VCaP (cell line): ENCODE results near the gene CEP72.
"Not testable (repeated sequence)": the region's sequence is repeated elsewhere in the genome, so short reads cannot be mapped to it uniquely, and the experiment has no call there.

ENCODE experiments used
- H3K27ac ChIP-seq: fragments of 450-650 bp; 2 replicates; pipeline ENCODE4 v1.5.1; 2017
- TF ChIP-seq, protein P1 (sequence below): fragments of 450-650 bp; conservative IDR thresholded peaks from 2 replicates; pipeline ENCODE4 v1.5.1; 2017; ENCODE audit warnings: mild to moderate bottlenecking, moderate library complexity

CEP72 gene

DNA sequence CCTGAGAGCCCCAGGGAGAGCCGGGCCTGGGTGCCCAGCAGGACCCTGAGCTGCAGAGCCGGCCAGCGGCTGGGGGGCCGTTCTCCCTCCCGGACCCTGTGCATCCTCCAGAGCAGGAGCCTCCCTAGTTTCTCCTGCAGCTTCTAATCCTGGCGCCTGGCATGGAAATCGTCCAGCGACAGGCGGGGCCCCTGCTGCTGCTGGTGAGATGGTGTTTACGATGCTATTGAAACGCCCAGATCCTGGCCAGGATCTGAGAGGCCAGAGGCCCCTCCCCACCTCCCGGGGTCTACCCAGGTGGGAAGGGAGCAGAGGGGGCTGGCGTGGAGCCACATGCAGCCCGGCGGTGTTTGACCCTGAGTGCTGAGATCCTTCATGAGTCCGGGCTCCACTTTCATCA is 38.2 kb upstream of the CEP72 start:
- no peak overlapping the region for H3K27ac ChIP-seq
- TF ChIP-seq, protein P1, sequence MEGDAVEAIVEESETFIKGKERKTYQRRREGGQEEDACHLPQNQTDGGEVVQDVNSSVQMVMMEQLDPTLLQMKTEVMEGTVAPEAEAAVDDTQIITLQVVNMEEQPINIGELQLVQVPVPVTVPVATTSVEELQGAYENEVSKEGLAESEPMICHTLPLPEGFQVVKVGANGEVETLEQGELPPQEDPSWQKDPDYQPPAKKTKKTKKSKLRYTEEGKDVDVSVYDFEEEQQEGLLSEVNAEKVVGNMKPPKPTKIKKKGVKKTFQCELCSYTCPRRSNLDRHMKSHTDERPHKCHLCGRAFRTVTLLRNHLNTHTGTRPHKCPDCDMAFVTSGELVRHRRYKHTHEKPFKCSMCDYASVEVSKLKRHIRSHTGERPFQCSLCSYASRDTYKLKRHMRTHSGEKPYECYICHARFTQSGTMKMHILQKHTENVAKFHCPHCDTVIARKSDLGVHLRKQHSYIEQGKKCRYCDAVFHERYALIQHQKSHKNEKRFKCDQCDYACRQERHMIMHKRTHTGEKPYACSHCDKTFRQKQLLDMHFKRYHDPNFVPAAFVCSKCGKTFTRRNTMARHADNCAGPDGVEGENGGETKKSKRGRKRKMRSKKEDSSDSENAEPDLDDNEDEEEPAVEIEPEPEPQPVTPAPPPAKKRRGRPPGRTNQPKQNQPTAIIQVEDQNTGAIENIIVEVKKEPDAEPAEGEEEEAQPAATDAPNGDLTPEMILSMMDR, result no peak

DNA sequence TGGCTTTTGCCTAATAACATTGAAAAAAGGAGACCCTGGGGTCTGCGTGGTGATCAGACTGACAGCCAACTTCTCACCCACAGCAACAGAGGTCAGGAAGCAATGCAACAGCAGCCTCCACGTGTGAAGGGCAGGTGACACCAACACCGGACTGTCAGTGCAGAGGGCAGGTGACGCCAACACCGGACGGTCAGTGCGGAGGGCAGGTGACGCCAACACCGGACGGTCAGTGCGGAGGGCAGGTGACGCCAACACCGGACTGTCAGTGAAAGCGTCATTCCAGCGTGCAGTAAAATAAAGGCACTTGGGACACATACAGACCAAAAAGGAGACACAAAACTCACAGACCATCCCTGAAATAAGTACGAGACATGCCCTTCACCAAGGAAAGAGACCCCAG is 37.2 kb upstream of the CEP72 start:
- H3K27ac ChIP-seq, result no peak overlapping the region
- TF ChIP-seq, protein P1, result no peak

DNA sequence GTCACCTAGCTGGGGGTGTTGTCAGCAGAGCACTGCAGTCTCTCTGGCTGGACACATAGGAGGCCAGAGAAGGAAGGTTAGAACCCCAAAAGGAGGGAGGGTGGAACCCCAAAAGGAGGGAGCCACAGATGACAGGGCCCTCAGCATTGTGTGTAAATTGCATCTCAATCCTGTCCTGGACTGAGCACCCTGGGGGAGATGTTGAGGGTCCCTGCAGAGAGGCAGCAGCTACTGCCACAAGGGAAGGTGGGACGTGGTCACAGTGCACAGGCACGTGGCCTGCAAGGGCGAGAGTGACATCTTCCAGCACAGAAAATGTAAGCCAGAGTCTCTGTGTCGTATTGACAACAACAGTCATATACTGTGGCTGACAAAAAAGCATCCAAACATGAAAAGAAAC is 36.5 kb upstream of the CEP72 start:
- TF ChIP-seq, protein P1, result no peak
- H3K27ac ChIP-seq, result no peak overlapping the region

DNA sequence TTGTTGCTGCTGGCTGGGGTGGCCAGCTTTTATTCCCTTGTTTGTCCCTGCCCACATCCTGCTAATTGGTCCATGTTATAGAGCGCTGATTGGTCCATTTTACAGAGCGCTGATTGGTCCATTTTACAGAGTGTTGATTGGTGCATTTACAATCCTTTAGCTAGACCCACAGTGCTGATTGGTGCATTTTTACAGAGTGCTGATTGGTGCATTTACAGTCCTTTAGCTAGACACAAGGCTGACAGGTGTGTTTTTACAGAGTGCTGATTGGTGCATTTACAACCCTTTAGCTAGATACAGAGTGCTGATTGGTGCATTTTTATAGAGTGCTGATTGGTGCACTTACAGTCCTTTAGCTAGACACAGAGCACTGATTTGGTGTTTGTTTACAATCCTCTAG is 34.9 kb upstream of the CEP72 start:
- not testable (repeated sequence) for H3K27ac ChIP-seq

DNA sequence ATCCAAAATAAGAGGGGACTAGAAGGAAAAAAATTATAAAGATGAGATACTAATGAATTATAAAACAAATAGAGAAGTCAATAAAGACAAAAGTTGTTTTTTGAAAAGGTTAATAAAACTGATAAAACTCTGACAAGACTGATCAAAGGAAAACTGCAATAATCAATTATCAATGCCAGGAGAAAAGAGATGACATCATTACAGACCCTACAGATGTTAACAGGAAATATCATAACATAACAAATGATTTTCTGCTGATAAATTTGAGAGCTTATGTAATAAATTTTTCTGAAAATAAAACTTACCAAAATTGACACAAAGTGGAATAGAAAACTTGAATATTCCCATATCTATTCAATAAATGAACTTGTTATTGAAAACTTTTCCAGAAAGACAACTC is 34.3 kb upstream of the CEP72 start:
- no peak overlapping the region for H3K27ac ChIP-seq
- TF ChIP-seq, protein P1, result no peak

DNA sequence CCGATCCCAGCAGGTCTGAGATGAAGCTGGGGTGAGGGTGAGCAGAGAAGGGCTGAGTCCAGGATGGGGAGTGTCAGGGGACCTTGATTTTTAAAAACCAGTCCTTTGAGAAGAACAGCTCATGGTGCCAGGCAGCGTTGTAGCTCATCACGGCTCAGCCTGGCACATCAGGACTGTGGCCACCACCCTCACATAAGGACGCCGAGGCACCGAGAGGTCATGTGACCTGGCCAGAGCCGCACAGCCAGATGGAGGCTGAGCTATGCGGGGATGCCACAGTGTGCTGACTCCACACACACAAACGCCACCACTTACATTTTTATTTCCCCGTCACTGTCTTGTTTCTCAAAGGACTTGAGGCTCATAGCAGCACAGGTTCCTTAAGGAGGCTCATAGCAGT is 32.9 kb upstream of the CEP72 start:
- H3K27ac ChIP-seq, result no peak overlapping the region
- TF ChIP-seq, protein P1, result no peak

DNA sequence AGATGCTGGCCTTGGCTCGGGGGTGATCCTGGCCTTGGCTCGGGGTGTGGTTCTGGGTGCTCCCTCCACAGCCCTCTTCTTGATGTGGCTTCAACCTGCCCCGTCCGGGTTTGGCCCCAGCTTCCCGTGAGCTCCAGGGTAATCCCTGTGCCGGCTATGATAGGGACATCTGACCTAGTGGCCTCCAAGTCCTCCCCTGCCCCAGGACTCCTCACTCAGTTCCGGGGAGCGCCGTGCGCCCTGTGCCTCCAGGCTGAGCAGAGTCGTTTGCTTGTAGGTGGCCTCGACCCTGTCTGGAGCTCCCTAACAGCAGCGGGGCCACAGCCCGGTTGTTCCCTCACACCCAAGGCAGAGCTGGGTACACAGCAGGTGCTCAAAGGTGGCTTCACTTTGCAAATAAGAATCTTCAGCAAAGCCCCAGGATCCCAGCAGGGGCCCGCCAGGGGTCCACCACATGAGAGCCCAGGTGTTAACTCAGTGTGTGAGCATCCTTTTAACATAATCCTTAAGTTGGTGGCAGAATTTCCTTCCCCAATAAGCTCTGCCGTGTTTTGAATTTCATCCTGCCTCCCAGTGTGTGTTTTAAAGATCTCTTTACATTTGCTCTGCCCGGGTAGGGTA is 32.3 kb upstream of the CEP72 start:
- TF ChIP-seq, protein P1, result no peak
- no peak overlapping the region for H3K27ac ChIP-seq

DNA sequence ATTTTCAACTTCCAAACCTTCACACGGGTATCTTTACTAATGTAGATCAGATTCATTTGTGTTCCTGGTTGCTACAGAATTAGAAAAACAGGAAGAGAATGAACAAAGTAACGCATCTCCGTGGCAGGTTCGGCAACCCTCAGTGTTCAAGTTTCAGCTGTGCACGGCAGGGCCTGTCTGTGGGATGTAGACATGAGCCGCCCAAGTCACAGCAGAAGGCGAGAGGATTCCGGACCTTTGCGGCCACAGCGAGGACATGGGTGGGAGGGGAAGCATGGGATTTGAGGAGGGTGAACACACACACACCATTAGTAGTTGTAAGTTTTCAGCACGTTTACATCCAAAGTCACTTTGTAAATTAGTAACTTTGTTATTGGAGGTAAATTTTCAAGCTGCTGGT is 31.7 kb upstream of the CEP72 start:
- no peak overlapping the region for H3K27ac ChIP-seq
- TF ChIP-seq, protein P1, result no peak
